NCI-H345 treated with DMSO at 0.1 percent for 48 hours (cell line): ENCODE data around the gene SLC1A5.
"Not testable (repeated sequence)": the region's sequence is repeated elsewhere in the genome, so short reads cannot be mapped to it uniquely, and the experiment has no call there.

Source experiments
- DNase-seq: peaks from one replicate; lab custom pipeline; 2025; ENCODE audit not compliant: unreplicated experiment; lab: John Stamatoyannopoulos, UW

Gene SLC1A5

DNA sequence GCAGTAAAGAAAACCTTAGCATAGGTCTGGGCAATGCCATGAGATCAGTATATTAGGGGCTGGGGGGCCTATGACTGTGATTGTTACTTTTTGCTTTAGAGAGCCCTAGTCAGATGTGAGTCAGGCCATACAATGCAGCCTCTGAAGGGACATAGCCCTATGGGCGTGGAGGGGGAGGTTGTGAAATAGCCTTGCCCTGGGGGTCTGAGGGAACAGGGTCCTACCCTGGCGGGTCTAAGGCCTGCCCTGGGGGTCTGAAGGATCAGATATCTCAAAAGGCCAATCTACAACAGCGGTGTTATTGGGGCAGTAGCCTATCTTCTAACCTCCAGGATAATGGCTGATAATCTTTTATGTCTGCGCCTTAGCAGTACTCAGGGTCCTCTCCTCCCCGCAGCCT, 13.8 kb upstream of the SLC1A5 start:
- DNase-seq: no peak

DNA sequence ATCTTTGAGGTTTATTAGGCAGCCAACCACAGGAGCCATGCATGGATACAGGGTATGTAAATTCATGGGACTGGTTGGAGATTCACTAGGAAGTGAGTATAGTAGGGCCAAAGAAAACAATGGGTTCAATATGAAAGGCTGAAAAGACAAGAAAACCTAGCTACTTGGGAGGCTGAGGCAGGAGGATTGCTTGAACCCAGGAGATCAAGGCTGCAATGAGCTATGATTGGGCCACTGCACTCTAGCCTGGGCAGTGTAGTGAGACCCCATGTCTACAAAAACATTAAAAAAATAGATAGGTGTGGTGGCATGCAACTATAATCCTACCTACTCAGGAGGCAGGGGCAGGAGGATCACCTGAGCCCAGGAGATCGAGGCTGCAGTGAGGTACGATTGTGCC, 10.3 kb upstream of the SLC1A5 start:
- no peak for DNase-seq

DNA sequence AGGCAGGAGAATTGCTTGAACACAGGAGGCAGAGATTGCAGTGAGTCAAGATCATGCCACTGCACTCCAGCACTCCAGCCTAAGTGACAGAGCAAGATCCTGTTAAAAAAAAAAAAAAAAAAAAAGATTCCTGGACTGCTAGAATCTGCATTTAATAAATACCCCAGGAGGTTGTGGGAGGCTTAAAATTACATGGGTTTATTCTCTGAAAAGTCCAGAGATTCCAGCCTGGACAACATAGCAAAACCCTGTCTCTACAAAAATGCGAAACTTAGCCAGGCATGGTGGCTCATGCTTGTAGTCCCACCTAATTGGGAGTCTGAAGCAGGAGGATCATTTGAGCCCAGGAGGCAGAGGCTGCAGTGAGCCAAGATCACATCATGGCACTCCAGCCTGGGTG, 9.5 kb upstream of the SLC1A5 start:
- no peak for DNase-seq

DNA sequence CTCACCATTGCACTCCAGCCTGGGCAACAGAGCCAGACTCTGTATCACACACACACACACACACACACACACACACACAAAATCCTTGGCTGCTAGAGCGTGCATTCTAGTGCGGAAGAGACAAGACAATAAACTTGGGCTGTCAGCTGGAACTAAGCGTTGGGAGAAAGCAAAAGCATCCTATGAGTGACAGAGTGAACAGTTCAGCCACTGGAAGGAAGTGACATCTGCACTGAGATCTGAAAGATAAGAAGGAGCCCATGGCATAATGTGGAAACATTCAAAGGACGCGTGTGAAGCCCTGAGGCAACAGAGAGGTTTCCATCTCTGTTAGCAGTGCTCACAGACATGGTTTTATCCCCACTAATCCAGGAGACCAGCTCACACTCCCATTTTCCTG, 3.5 kb upstream of the SLC1A5 start:
- DNase-seq: no peak

DNA sequence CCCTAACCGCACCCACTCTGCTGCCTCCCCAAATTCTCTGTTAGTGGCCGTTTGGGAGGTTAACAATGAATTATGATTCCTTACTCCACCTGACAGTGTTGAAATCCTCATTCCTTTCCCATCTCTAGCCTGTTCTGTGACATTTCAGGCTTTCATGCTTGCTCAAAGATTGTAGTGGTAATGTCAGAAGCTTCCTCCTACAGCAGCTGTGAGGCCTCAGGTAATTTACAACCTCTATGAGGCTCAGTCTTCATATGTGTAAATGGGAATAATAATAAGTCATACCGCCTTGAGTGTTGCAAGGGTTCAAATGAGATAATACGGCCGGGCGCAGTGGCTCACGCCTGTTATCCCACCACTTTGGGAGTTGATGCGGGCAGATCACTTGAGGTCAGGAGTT, 977 bp upstream of the SLC1A5 start:
- DNase-seq: no peak

DNA sequence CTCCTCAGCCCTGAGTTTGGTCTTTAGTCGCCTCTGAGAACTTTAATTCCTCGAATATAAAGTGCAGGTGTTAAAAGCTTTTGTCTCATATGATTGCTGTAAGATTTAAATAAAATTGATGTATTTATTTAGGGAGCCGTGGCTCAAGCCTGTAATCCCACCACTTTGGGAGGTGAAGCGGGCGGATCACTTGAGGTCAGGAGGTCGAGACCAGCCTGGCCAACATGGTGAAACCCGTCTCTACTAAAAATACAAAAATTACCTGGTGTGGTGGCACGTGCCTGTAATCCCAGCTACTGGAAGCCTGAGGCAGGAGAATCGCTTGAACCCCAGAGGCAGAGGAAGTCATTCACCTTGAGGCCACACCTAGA, 559 bp upstream of the SLC1A5 start:
- no peak for DNase-seq

DNA sequence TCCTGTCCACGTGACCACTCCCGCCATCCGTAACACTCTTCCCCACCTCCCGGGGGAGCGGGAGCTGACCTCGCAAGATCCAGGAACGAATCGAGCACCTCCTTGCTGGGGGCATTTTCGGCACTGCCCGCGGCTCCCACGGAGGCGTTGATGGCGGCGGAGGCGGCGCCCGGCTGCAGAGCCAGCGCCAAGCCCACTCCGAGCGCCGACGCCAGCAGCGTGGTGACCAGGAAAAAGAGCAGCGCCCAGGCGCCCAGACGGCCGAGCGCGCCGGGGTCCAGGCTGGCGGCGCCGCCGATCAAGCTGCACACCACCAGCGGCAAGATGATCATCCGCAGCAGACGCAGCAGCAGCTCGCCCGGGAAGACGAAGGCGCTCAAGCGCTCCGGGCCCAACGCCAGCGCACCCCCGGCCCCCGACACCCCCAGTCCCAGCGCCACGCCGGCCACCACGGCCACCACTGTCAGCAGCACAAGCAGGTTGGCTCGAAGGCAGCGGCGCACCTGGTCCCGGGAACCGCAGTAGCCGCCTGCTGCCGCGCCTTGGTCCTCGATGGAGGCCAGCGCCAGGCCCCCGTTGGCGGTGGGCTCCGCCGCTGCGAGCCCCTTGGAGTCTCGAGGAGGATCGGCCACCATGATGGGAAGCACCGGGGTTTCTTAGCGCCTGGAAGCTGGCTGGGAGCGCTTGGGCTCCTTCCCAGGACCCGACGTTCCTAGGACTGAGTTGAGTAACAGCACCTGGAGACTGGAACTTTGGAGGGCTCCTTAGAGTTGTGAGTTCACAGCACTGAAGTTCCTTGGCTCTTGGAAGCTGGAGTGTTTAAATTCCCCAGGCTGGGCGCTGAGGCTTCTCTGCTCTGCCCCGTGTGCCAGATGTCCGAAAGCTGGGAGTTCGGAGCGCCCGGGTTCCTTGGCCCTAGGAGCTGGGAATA, 798 bp downstream of the SLC1A5 start:
- no peak for DNase-seq

DNA sequence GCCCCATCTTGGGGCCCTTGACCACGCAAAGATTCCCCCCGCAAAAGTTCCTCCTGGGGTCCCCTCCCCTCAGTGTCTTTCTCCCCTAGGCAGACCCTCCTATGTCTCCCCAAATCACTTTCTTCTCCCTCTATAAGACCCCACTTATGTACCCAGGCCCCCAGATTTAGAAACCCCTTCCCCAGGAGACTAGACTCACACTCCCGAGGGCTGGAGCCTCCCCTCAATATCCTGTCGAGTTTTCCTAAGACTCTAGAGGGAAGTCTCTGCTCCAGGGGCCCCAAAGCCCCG, 1.4 kb downstream of the SLC1A5 start:
- DNase-seq: no peak

DNA sequence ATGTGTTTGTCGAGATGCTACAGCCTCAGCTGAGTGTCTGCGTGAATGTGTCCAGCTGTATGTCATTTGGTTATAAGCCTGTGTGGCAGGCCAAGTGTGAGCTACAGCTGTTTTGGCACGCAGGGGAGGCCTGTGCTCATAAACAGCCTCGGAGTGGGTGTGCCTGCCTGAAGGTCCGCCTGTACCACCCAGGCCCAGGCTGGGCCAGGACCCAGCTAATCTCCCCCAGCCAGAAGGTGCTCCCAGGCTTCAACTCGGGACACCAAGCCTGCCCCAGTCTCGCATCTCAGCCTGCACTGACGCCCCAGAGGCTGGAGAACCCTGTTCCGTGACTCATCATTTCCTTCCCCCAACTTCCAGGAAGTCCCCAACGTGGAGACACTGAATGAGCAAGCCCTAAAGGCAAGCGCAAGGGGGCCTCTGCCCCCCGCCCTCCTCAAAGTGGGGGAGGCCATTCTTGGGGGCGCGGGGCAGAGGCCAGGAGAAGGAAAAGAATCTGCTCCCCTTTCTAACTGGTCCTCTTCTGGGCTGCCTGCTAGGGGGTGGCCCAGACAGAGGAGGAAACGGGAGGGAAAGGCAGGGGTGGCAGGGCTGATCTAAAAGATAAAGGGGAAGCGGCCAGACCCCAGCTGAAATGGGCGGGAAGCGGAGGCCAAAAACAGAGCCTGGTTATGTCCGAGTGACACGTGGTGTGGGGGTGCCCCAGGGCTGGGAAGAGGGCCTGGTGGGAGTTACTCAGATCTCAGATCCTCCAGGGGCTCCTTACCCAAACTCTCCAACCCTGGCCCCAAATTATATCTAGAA, 2.0 kb downstream of the SLC1A5 start:
- no peak for DNase-seq

DNA sequence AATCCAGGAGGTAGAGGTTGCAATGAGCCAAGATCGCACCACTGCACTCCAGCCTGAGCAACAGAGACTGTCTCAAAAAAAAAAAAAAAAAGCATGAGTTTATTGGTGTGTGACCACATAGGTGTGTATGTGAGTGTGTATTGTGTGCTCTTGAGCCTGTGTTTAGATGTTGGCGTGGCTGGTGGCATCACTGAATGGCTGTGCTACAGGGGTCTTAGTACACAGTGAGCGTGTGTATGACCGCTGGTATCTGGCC, 2.5 kb downstream of the SLC1A5 start:
- DNase-seq: no peak

DNA sequence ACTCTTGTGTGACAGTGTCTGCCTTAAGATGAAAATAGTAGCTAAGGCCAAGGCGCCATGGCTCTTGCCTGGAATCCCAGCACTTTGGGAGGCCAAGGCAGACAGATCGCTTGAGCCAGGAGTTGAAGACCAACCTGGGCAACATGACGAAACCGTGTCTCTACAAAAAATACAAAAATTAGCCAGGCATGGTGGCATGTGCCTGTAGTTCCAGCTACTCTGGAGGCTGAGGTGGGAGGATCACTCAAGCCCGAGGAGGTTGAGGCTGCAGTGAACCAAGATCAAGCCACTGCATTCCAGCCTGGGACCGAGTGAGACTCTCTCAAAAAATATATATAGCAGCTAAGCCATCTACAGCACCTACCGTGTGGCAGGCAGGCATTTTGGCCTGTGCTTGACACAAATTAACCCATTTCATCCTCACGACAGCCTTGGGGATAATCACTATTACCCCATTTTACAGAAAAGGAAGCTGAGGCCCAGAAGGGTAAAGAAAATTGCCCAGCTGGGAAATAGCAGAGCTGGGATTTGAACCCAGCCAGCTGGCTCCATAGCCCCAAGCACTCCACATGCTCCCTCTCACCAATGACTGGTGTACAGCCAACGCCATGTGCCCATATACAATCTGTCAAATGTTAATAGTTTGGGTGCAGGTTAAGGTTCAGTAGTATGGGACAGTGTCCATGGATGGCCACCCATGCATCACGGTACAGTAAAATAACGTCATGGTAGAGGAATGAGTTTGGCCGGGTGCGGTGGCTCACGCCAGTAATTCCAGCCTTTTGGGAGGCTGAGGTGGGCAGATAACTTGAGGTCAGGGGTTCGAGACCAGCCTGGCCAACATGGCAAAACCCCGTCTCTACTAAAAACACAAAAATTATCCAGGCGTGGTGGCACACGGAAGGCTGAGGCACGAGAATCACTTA, 3.1 kb downstream of the SLC1A5 start:
- DNase-seq: no peak

DNA sequence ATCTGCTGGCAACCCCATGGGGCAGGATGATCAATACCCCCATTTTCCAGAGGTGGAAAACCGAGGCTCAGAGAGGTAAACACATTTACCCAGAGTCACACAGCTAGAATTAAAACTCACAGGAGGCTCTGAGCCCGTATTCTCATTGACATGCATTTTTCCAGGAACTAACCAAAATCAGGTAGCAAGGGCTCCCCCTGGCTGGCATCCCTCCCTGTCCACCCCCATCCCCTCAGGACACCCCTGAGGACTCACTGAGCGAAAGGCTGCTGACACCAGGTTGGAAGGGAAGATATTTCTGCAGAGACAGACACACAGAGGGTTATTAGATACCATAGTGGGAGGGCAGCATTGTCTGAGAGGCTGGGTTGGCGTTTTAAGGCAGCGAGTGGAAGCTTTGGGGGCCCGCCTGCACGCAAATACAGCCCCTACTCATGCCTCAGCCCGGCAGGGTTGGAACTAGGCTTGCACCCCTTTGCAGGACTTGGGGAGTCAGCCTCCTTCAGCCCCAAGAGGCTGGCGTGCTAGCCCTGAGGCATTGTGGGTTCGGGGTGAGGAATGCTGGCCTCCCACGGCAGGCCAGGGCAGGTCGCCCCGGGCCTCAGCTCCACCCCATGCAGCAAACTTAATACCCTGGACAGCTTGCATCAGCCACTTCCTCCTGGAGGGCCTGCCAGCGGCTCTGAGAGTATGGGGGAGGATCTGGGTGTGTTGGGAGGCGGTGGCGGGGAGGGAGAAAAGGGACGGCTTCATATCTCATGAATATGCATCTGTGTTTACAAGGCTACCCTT, 3.9 kb downstream of the SLC1A5 start:
- DNase-seq: no peak

DNA sequence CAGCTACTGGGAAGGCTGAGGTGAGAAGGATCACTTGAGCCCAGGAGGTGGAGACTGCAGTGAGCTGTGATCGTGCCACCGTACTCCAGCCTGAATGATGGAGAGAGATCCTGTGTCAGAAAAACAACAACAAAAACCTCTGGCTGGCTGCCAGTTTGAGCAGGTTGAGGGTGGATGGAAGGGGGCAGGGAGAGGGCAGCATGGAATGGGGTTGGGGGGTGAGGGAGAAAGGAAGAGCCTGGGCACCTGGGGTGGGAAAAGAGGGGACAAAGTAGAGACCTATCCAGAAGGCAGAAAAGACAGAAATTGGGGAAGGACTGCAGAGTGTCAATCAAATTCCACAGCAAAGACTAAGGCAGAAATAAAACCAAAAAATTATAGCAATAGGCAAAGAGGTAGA, 4.7 kb downstream of the SLC1A5 start:
- DNase-seq: peak; percentile 32

DNA sequence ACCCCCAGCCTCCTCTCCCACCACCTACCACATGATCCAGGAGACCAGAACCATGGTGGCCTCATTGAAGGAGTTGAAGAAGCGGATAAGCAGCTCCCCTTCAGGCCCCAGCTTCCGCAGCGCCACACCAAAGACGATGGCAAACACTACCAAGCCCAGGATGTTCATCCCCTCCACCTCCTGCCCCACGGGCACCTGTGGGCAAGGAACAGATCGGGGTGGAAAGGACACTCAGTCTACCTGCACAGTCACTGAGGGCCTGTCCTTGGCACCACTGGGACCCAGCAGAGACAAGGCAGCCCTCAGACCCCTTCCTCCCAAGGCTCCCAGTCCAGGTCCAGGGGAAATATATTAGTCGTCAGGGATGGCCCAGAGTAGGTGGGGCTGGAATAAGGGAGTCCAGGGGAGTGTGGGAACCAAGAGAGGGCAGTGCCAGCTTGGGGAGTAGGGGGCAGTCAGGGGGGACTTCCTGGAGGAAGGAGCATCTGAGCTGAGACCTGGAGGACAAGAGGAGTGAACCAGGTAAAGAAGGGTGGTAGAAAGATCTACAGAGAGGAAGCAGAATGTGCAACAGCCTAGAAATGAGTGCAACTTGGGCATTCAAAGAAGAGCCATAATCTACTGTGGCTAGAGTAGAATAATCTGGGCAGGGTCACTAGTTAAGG, 5.9 kb downstream of the SLC1A5 start:
- no peak for DNase-seq

DNA sequence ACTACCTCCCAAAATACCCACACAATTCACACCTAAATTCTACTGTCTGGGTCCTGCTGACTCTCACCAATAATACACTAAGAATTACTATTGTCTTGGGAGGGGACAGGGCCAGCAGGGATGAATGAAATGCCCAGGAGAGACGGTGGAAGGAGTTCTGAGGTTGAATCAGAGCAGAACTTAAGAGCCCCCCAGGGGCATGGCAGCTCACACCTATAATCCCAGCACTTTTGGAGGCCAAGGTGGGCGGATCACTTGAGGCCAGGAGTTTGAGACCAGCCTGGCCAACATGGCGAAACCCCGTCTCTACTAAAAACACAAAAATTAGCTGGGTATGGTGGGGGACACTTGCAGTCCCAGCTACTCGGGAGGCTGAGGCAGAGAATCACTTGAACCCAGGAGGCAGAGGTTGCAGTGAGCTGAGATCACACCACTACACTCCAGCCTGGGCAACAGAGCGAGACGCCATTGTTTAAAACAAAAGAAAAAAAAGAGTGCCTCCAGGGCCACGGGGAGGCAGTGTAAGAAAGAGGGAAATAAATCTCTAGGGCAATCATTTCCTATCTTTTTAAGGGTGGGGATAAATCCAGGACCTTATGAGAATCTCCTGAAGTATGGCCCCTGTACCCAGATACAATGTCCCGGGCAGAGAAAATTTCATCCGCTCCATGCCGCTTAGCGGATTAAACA, 10.3 kb downstream of the SLC1A5 start:
- not testable (repeated sequence) for DNase-seq

DNA sequence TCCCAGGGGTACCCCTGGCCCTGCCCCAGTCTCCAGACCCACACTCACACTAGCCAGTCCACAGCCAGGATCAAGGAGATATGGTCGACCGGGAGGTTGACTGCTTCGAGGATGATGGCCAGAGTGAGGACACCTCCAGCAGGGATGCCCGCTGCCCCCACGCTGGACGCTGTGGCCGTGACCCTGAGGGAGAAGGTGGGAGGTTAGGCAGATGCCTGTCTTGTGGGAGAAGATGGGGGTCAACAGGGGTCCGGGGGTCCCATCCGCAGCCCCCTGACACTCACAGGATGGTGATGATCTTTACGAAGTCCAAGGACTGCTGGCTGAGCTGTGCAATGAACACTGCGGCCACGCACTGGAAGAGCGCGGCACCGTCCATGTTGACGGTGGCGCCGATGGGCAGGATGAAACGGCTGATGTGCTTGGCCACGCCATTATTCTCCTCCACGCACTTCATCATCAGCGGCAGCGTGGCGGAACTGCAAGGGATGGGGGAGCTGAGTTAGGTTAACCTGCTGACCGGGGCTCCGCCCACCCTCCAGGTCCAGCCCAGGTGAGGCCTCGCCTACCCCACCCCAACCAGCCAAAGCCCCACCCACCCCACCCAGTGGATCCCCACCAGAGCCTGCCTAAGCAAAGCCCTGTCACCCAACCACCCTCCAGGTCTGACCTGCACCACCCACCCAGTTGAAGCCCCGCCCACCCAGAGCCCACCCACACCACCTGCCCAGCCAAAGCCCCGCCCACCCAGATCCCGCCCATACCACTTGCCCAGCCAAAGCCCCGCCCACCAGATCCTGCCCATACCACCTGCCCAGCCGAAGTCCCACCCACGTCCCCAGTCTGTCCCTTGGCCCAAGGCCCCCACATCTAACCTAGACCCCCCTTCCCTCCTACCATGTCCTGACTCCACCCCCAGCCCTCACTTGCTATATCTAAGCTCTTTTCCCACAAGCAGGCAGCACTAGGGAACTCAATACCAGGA, 11.2 kb downstream of the SLC1A5 start:
- DNase-seq: no peak

DNA sequence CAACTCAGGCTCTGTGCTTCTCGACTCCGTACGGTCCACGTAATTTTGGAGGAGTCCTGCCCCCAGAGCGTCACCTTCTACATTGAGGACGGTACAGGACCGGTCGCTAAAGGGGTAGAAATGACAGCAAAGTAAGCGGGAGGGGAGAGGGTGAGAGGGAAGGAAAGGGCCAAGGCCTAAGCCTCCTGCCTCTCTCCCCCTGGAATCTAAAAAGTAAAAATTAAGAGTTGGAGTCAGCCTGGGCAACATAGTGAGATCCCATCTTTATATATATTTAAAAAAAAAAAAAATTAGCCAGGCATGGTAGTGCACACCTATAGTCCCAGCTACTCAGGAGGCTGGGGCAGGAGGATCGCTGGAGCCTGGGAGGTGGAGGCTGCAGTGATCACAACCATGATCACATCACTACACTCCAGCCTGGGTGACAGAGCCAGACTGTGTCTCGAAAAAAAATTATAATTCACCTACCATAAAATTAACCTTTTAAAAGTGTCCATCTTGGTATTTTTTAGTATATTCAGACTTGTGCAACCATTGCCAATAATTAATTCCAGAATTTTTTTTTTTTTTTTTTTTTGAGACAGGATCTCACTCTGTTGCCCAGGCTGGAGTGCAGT, 12.6 kb downstream of the SLC1A5 start:
- no peak for DNase-seq

DNA sequence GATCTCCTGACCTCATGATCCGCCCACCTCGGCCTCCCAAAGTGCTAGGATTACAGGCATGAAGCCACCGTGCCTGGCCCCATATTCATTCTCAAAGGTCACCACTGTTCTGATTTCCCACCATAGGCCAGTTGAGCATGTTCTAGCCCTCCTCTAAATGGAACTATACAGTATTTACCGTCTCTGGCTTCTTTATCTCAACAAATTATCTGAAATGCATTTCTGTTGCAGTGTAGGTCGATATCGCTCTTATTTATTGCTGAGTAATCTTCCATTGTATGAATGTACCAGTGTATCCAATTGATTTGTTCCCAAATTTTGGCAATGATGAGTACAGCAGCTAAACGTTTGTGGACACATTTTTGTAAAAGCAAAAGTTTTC, 15.4 kb downstream of the SLC1A5 start:
- no peak for DNase-seq
